HG03520 (cell line): ENCODE data around the gene BABAM2.

ENCODE experiments used
- ATAC-seq: cut with Tn5 transposase; IDR thresholded peaks from one replicate; pipeline ENCODE4 v1.9.1; 2021; ENCODE audit warnings: mild to moderate bottlenecking, moderate library complexity; ENCODE audit not compliant: unreplicated experiment

The BABAM2 gene

DNA sequence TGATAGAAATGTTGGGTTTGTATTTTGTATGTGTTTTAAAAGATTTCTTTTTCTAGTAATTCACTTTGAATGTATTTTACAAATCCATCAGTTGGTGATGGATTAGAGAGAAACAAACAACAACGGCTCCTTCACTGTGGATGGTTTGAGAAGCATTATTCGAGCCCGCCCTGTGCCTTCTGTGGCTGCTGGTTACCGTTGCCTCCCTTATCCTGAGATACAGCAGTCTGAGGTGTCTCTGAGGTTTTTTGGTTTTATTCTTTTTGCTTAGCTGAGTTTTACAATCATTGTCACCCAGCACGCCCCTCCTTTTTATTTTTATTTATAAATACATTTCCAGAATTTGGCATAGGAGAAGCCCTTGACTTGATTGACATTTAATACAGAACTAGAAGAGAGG, 168.3 kb downstream of the BABAM2 start:
- no peak for ATAC-seq

DNA sequence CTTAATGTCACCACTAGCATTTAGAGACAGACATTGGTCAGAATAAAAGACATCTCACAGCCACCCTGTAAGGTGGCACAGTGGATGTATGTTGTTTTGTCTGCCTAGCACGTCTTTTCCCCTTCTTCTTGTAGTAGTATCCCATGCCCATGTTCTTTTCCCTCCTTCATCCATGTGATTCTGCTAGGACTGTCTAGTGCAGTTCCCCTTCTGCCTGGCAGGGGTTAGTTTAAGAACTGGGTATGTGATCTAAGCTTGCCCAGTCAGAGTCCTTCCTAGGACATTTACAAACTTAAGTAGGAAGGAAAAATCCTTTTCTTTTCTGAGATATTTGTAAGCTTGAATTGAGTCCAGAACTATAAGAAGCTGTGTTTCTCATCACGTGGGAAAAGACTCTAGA, 172.3 kb downstream of the BABAM2 start:
- ATAC-seq = no peak

DNA sequence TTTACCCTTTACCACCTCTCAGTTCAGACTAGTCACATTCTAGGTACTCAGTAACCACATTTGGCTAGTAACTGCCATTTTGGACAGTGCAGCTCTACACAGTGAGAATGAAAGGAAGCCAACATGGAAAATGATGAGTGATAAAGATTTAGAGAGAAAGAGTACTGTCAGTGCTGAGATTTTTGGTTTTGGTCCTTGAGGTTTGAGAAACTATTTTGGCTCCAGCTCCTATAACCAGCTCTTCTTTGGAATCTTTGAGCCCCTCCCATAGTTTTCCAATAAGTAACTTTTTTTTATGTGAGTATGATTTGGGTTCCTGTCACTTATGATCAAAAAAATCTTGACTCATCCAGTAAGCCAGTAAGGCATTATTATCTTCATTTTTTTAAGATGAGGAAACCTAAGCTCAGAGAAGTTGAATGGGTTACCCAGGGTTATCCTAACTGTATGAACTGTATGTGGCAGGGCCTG, 173.0 kb downstream of the BABAM2 start:
- ATAC-seq = no peak

DNA sequence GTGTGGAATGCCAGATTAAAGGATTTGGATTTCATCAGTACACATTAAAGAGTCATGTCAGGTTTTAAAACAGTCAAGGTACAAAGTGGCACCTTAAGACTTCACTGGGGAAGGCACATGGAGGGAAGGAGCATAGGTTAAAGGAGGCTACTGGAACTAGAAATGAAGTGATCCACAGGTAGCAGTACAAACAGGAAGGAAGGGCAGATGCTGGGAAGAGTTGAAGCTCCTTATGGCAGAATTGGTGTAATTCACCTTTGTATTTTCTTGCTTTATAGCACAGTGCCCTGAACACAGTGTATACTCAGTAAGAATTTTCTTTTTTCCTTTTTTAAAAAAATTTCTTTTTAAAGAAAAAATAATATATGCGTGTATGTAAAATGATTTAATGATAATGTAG, 177.1 kb downstream of the BABAM2 start:
- ATAC-seq = no peak

DNA sequence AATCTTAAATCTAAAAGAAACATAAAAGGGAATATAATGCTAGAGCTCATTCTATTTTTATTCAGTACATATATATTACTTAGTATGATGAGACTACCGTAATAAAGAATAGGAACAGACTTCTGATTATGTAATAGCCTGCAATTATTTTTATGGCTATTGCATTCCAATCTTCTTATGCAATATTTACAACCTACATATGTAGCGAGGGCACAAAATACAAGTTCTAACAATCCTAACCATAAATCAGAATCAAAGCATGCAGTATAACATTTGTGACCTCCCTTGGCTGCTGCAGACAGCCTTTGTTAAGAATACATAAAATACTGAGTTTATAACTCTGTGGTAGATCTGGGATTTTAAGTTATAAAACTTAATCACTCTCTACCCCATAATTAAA, 177.6 kb downstream of the BABAM2 start:
- ATAC-seq = no peak

DNA sequence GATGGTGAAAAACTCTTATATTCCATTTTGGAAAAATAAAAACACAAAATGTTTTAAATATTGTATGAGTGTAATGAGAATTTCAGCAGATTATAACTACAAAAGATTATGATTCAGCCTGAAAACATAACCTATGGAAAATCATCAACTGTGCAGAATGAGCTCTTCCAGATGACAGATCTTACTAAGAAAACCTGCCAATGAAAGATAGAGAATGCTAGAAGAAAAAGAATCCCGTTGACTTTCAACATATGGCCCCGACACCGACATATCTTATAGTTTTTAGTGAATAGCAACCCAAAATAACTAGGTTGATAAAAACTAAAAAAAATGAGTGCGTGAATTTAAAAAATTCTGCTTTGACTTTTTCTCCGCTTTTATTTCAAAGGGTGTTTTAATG, 178.0 kb downstream of the BABAM2 start:
- no peak for ATAC-seq

DNA sequence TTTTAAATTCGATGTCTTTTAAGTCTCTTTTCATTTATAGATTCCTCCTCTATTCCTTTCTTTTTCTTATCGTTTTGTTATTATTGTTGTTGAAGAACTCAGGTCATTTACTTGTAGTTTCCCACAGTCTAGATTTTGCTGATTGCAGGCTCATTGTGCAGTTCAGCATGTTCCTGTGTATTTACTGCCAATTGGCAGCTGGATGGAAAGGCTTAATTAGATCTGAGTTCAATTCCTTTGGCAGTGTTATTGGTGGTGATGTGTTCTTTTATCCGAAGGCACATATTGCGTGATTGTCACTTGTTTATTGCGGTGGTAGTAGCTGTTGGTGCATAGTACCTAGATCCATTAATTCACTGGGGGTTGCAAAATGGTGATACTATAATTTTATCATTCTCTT, 180.7 kb downstream of the BABAM2 start:
- ATAC-seq = no peak

DNA sequence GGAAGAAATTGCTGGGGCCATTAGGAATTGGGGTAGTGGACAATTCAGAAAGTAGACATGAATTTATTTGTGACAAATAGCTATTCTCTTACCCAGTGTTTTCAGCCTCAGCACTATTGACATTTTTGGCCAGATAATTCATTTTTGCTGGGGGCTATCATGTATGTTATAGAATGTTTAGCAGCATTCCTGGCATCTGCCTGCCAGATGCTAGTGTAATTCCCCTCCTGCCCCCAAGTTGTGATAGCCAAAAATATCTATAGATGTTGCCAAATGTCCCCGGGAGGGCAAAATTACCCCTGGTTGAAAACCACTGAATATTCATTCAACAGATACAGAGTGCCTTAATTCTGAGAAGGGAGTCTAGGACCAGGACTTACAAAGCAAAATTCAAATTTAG, 183.6 kb downstream of the BABAM2 start:
- no peak for ATAC-seq

DNA sequence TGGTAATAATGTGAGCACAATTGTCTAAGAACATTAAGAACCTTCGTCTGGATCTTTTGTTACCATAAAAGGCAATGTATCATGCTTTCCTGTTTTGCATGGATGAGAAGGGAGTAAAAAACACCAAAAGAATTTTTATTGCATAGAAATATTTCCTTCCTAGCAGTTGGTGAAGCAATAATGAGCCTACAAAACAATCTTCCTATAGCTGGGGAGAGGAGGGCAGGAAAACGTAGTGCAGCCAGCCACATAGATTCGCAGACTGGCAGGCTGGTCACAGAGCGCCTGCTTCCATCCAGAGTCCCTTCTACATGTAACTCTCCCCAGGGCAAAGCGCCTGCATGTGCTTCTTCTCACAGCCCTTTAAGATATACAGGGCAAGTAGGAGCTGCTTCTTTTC, 190.4 kb downstream of the BABAM2 start:
- ATAC-seq = no peak

DNA sequence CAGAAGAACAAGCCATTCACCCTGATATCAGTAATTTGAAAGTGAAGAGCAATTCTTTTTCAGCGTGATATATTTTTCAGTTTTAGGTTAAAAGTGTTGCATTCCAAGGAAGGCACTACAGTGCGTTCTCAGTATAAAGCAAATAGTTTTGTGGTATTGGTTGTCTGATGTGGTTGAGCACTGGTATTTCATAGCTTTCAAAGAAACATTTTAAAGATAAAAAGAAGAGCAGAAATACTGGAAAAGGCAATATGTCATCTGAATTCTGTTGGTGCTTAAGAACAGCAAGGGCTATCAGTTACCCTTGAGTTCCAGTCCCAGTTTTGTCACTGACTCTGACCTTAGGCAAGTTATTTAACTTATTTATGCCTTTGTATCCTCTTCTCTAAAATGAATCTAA, 191.6 kb downstream of the BABAM2 start:
- no peak for ATAC-seq

DNA sequence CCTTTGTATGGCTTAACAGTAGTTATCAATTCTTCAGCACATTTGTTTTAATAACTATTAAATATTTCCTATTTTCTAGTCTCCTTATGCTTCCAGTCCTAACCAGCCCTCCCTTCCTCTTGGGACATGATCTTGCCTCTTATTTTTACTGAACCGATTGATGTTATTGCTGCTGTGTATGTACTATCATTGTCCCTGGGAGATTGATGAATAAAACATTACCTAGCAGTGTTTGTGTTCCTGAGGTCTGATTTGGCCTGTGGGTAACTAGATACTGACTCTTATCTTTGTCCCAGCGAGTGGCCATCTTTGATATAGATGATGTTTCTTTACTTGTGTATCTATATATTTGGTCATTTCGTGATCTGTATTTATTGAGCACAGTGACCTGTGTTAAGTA, 192.9 kb downstream of the BABAM2 start:
- no peak for ATAC-seq

DNA sequence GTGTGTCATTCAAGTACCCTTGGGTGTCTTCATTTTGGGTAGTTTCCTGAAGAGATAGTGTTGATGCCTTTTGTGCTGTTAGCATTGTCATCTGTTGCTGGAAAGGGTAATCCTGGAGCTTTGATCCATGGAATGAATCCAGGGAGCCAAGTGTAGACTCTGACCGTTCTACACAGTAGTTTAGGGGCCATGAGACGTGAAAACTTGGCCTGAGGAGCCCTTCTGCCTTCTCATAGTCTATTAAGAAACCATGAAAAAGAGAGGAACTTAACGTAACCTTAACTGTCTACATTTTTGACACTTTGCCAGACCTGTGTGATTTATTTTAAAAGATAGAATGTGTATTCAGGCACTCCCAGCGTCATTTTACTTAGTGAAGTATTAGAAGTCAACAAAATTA, 194.0 kb downstream of the BABAM2 start:
- no peak for ATAC-seq

DNA sequence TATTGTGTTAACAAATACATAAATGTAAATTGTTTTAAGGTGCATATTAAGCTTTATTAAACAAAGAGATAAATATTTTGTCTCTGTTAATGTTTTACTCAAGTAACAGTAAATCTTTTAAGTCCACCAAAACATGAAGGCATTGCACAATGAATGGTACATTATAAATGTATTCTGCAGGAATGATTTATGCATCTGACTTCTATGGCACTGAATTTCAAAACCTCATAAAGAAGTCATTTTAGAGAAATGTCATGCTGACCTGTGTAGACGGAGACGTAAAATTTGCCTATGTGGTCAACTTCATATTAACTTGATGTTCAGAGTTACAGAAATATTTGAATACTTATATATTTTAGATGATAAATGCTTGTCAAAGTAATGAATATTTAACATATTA, 194.7 kb downstream of the BABAM2 start:
- ATAC-seq = no peak

DNA sequence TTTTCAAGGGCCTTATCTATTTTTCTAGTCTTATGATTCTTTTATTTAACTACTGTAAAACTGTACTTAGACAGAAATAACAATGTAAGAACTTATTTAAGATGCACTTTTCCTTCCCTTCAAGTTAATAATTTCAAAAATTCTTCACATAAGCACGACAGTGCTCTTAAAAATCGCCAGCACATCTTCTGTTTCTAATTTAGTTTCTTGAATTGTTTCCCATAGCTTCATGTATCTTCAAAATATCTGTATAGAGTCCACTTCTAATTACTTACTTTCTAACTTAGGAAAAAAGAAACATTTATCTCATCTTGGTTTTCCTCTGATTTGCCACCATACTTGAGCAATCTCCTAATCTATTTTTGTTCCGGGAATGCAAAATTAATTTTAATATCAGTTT, 196.1 kb downstream of the BABAM2 start:
- ATAC-seq = no peak

DNA sequence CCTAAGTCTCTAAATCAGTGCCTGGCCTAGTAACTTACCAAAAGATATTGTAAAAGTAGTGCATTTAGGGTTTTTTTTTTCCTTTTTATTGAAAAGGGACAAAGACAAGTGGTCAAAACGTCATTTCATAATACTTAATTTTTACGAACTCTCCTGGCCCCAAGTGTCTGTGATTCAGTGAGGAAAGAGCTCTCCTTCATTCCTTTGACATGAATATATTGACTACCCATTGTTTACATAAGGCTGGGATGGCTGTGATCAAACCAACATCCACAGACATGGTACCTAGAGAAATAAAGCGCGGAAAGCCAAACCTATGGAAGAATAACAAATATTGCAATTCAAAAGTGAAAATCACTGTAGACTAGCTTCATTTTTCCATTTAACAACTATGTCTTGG, 198.4 kb downstream of the BABAM2 start:
- no peak for ATAC-seq

DNA sequence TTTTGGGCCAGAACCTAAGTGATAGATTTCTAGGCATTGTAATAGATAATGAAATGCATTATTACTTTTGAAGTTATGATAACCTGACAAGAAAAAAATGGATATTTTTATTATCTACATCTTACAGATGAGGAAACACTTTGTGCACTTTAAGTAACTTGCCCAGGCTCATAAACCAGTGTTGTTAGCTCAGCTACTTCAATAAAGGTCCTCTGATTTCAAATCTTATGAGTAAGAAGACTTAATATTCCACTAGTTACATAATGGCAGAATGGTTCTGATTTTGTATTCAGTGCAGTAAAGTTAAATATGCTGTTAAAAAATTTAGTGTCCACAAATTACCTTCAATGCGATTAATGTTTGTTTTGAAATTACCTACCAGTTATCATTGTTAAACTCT, 199.0 kb downstream of the BABAM2 start:
- ATAC-seq = no peak

DNA sequence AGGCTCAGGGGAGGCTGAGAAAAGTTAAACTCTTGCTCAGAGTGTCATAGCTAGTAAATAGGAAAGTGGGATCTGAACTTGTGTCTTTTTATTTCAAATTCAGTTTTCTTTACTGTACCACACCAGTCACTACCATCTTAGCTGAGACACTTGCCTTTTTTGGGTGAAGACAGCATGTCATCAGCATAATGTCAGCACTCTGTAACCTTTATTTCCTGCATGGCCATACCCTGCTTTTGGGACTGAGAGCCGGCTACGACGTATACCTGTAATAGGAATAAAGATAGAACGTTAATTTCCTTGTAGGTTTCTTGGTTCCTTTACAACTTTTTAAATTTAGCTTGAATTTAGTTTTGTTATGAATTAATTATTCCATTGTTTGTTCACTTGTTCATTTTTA, 202.8 kb downstream of the BABAM2 start:
- no peak for ATAC-seq

DNA sequence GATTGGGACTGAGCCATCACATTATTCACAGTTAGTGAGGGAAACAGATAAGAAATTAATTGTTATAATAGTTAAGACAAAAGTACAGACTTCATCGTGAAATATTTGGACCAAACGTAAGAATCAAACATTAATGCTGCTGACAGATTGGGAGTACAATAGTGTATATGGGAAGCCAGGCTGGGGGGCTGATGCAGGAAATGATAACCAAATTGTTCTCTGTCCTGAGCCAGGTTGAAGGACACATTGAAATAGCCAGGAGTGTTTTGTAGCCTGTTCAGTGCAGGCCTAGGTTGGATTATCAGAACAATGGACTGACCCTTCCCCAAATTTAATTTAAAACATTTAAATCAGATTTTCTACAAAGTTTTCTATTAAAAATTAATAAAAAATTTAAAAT, 203.2 kb downstream of the BABAM2 start:
- ATAC-seq = no peak

DNA sequence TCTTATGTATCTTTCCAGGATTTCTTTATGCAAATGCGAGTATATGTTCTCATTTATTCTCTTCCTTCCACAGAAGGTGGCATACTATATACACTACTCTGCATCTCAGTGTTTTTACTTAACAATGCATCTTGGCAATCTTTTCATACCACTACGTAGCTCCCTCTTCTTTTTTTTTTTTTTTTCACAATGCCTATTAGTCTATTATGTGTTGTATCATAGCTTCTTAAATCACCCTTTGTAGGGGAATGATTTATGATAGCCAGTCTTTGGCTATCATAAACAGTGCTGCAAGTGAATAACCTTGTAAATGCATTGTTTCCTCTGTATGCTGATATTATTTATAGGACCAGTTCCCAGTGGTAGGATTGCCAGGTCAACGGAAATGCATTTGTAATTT, 204.2 kb downstream of the BABAM2 start:
- ATAC-seq = no peak

DNA sequence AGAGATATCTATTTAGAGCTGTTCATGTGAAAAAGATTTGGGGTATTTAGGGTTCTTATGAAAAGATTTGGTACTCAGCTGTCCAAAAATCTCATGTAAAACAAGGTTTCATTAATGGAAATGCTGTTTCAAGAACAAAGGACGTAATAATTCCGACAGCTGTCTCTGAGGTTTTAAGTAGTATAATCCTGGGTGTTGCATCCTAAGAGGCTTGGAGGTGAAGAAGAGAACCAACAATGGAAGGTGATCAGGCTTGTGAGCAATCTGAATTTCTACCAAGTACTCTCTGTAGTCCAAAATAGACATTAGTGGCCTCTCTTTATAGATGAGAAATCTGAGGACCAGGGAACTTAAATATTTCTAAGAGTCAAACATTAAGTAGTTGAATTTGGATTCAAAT, 205.1 kb downstream of the BABAM2 start:
- no peak for ATAC-seq

DNA sequence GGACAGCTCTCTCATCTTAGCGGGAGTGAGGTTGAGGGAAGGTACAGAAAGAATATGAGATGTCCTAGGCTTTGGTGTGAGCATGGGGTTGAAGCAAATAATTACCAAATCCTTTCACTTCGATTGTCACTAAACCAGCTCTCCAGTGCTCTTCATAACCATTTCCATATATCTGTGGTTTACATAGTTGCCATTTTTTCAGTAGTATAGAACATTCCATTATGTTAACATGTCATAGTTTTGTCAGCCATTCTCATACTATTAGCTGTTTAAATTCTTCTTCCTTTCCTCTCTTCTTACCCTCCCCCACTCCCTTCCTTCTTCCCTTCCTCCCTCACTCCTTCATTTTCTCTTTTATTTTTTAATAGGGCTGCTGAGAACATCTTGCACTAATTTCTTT, 205.9 kb downstream of the BABAM2 start:
- no peak for ATAC-seq

DNA sequence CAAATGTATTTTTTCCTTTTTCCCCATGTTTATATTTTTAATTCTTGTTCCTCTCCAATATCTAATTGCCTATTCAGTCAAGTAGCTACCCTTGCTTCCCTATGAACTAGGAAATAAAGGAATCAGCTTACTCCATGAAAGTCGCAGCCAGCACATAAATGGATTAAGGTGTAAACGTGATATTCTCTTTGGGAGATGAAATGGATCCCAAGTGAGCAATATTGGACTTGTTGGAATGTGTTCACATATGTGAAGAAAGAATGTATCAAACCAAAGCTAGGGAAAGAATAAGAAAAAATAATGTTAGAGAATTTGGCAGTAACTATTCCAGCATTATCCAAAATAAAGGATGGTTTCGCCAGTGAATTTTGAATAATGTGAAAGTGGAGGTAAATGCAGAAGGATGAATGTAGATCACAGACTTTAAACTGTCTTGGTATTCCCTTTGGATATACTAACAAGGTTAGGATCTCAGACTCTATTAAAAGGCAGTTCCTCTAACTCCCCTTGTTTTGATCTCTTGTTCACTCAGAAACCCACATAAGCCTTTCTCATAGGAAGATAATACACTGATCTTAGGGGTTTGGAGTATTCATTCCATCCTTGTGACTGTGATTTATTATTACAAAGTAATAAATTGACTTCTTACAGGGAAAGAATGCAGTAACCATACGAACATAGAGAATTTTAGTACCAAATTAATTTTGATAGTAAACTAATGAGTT, 208.1 kb downstream of the BABAM2 start:
- ATAC-seq = no peak

DNA sequence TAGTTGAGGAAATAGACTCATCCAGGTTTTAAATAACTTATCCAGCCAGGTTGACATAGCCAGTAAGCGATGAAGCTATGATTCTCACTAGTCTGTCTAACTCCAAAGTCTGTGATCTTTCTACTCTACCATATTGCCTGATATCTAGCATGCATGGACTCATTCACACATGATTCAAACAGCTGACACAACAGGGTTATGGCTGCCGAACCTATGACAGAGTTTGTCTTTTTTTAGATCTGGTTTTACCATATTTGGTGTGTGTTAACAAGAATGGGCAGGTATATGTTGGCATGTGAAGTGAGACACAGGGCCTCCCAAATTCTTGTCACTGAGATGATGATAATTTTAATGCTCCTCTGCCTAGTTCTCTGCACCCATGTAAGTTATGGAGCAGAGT, 210.6 kb downstream of the BABAM2 start:
- no peak for ATAC-seq
